NCI-H2029 (cell line): Measurements from ENCODE around the gene FRY.

Experiments
- DNase-seq: peaks from one replicate; lab custom pipeline; 2025; lab: John Stamatoyannopoulos, UW

The FRY gene

DNA sequence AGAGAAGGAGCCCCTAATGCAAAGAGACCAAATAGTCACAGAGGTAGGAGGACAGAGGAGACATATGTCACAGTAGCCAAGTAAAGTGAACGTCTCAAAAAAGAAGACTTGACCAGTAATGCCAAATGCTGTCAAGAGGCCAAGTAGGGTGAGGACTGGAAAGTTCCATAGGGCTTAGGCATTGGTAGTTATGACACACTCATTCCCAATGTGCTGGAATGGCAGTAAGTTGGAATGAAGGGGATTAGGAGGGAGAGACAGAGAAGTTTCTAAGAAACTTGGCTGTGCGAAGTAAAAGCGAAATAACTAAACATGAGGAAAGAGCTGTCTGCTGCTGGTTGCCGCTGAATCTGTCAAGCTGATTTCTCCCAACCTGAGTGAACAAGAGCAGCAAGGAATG, 14.9 kb upstream of the FRY start:
- DNase-seq: no peak

DNA sequence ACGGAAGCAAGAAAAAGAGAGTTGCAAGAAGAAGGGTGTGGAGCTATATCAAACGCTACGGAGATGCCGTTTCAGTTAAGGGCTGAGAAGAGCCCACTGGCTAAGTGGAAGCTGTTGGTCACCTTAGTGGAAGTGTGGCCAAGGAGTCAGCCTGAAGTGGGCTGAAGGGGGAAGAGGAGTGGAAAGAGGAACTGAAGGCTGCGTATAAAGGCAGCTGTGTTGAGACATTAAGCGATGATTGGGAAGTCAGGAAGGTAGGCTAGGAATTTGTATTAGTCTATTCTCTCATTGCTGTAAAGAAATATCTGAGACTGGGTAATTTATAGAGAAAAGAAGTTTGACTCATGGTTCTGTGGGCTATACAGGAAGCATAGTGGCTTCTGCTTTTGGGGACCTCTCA, 14.1 kb upstream of the FRY start:
- DNase-seq: no peak

DNA sequence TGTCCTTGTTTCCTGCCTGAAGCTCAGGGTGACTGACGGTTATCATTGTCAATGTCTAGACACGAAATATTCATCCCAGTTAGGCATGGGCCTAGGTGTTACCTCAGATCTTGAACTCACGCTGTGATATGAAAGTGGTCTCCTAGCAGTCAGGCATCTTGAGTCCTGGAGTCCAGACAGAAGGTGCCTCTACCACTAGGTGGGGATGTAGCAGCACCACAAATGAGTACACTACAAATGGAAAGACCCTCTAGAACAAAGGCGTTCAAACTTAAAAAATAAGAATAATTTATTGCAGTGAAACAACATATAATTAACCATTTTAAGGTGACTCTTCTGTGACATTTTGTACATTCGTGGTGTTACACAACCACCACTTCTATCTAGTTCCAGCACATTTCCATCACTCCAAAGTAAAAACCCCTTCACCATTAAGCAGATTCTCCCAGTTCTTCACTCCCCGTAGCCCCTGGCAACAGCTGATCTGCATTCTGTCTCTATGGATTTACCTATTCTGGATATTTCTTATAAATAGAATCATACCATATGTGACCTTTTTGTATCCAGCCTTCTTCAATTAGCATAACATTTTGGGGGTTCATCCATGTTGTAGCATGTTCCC, 11.9 kb upstream of the FRY start:
- no peak for DNase-seq

GRCh38 chr13:32021785-32022184, 9.8 kb upstream of the FRY start:
- DNase-seq: no peak

DNA sequence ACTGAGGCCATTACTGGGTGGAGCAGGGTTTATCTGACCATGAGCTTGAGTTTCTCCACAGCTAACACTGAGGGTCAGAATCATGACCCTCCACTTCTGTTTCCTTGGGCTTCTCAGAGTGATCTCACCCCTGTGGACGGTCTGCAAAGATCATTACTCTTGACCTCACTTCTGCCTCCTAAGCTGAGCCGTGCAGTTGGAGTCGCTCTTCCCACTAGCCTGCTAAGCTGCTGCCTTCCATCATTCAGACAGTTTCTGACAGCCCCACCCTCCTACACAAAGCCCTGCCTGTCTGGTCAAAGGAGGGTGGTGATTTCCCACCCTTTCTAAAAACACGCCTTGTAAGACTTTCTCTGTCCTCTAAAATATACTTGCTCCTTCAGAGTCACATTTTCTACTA, 9.3 kb upstream of the FRY start:
- DNase-seq: no peak

GRCh38 chr13:32023096-32023495, 8.5 kb upstream of the FRY start:
- DNase-seq: no peak

- DNase-seq: no peak
These were observed 7.9 kb upstream of the FRY start for GRCh38 chr13:32023698-32024097.

DNA sequence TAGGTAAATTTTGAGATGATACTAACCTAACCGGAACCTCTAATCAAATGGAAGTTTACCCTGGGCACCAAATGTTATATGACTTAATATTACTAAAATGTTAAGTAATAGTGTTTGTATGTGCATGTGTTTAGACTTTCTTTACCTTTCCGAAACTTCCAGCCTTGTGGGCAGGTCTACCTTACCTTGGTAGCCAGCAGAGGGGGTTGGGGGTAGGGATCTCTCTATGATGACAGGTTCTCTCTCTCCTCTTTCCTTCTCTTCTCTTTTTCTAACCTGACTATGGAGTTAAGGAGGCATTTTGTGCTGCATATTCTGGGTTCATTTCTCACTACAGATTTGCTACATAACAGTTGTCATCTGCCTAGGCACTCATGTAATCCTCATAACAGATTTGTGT, 6.8 kb upstream of the FRY start:
- DNase-seq: no peak

GRCh38 chr13:32025730-32026129, 5.8 kb upstream of the FRY start:
- no peak for DNase-seq

DNA sequence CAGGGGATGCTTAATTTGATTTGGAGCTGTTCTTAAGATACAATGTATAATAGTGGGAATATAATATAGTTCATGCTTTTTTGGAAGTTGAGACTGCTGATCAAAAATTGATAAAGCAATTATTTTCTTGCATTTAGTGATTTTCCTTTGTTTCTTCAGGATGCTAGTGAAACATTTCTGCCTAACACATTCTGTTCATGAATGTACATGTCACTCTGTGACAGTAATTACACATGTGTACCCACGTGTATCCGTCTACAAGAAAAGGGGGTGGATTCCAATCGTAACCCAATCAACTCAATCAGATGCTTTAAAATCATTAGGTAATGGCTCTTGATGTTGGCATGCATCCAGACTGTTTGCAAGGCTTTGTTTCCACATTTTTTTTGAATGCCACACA, 5.0 kb upstream of the FRY start:
- DNase-seq: no peak

DNA sequence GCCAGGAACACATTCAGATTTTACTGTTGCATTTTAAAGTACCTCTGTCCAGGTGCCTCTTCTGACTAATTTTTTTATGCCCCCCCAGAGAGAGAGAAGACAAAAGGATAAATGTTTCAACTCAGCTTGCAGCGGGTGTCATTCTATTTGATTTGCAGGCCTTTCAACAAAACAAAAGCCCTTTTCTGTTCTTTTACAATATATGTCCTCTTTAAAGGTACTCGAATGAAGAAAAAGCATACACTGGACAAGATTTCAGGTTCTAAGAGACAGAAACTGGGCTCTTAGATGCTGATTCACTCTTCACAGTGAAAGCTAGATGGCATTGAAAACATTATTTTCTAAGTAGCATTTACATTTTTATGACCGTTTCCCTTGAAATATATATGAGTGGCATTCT, 2.9 kb upstream of the FRY start:
- no peak for DNase-seq

DNA sequence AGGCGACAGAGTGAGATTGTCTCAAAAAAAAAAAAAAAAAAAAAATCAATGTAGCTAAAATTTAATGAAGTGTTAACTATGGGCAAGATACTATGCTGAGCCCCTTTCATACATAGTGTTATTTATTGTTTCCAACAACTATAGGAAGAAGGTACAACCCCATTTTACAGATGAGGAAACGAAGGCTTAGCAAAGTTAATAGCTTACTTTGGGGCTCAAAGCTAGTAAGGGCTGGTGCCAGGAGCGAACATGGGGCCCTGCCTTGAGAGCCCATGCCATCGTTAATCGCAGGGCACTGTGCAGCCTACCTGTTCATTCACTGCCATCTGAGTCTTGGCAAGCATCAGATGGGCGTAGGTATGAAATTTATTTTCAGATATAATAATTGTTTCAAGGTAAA, 1.9 kb upstream of the FRY start:
- DNase-seq: no peak

GRCh38 chr13:32031815-32032370, 319 bp downstream of the FRY start:
- no peak for DNase-seq

DNA sequence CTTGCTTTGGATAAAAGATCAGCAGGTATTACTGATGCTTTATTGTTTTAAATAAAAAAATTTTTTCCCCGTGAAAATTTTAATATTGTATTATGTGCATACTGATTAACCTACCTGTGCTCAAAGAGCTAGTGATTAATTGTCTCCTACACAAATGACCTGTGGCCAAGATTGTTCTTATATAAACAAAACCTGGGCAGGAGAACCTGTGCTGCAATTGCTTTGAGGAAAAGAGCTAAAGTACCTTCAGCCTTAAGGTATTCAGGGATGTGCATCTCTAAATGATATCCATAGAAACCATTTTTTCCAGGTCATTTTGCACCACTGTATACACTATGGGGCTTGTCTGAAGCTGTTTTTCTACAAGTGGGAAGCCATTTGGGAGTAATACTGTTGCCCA, 1.2 kb downstream of the FRY start:
- no peak for DNase-seq

- no peak for DNase-seq
These were observed 2.2 kb downstream of the FRY start for GRCh38 chr13:32033744-32034143.

GRCh38 chr13:32035716-32036115, 4.1 kb downstream of the FRY start:
- DNase-seq: no peak

DNA sequence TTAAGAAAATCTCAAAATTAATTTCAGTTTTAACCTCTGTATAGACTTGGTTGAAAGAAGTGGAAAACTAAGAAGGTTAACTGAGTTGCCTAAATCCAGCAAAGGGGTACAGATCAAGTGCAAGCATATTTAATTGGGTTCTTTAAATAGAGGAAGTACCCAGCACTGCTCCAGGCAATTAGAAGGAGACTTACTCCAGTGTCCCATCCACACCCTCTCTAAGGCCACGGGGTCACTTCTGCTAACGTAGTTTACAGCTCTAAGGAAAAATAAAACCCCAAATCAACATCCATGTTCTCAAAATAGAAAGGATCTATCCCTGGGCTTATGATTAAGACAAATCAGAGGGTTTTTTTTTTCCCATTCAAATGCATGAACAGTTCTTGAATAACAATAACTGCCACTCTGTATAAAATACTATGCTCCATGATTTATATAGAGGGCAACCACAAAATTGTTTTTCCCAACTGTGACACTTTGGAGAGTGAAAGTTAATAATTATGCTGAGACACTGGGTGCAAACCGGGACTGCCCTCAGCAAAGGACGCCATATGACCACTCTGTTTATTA, 4.6 kb downstream of the FRY start:
- no peak for DNase-seq

- DNase-seq: no peak
These were observed 5.2 kb downstream of the FRY start for GRCh38 chr13:32036757-32037156.

GRCh38 chr13:32037471-32037870, 5.9 kb downstream of the FRY start:
- no peak for DNase-seq

DNA sequence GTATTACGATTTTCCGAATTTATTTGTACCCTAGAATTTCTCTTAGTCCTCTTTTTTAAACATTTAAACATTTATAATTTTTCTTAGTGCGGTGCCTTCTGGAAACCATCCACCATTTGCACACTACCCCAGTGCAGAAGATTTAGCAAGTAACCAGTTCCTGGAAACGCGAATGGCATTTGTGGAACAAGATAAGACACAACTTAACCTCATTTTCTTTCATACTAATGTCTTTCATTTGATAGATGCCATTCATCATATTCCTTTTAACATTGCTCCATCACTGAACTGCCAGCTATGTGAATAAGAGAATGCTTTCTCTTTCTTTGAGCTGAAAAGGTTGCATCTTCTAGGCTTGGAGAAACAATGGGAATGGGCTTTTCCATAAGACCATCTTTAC, 6.8 kb downstream of the FRY start:
- no peak for DNase-seq

GRCh38 chr13:32039056-32039455, 7.5 kb downstream of the FRY start:
- DNase-seq: no peak

DNA sequence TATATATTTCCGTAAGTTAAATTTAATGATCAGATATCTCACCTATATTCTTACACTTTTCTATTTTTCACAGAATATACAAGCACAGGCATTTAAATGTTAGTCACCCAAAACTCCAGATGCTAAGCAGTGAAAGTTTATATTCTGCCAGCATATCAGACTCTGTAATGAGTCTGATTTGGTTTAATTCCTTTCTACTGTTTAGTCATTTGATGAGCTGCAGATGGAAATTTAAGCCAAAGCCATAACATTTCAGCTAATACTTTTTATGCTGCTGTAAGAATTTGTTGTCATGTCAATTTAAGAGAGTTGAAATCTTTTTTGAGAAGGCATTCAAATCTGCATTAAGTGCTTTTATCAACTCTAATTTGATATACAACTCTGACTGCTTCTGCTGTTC, 8.0 kb downstream of the FRY start:
- DNase-seq: no peak

DNA sequence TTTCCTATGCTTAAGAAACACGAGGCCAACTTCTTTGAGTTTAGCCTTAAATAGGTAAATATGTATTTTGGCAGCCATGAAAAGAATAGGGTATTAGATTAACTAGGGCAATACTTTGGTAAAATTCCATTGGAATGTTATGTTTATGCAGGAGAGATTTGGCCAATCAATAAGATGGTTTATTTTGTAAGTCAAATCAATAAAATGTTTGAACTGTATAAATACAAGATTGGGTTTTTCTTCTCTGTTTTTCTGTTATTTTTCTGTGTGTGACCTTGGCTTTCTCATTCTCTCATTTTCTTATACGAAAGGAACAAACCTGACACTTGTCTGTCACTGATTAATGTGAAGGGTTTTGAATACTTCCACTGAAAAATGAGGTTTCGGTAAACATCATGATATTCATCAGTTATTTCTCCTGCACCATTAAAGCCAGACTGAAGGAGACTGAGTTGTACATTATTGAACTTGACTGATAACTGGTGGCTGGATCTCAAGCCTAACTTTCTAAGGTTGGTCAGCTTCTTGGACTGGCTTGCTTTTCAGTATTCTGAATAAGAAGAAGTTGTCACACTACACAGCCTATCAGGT, 8.6 kb downstream of the FRY start:
- DNase-seq: no peak

DNA sequence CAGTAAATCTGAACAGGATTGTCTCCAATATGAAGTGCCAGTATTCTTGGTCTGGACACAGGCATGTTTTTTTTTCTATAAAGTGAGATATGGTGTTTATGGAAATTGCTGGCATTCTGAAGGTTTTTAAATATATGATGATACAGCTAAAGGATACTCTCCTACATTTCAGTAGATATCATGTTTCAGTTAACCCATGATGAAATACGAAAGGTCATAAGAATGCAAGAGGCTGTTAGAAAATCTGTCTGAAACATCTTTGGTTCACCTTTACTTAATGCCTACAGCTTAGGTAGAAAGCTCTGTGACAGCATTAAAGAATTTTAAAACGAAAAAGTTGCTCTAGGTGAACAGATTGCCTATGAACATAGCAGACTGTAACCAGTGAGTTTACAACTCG, 9.1 kb downstream of the FRY start:
- DNase-seq: no peak
